Measurements from ENCODE around the gene SYT6.

GRCh38 chr1:114180742-114181141, 27.1 kb upstream of the SYT6 start:
- TF ChIP-seq POLR2A (IDR thresholded peaks at IDR 0.05), result no peak
- TF ChIP-seq CTCF (IDR thresholded peaks at IDR 0.05), result no peak

All from uterus (tissue), 2 donors.